ENCODE measurements around the gene BICDL1.

GRCh38 chr12:120109570-120110267 lies 120.7 kb downstream of the BICDL1 start:
- TF ChIP-seq EZH2 (IDR thresholded peaks at IDR 0.05; ENCODE audit: low read length, unreplicated experiment) (no peak), CTCF (conservative IDR thresholded peaks at IDR 0.05; ENCODE audit: low read depth, low read length) (no peak), EZH2phosphoT487 (IDR thresholded peaks at IDR 0.05; ENCODE audit: borderline replicate concordance, low read length) (no peak)

All from PC-3 (cell line).